Measurements from ENCODE around the gene PTPRE. TPM values are rescaled to one million over a fixed set of nuclear protein-coding genes. Genes with fewer than 3 reads are reported as not detected.

Gene PTPRE
- total and polyA plus RNA-seq, 10 of the 15 experiments (the other 5 are each of a cell fraction or from before 2014, with no cell fraction given): 2.9 to 7.6 (median 5.8) TPM

GRCh38 chr10:128064108-128064969, 157.4 kb downstream of the PTPRE start (continued):
- TF ChIP-seq IRF5 (IDR thresholded peaks at IDR 0.05; ENCODE audit: borderline replicate concordance): no peak
- no peak for TF ChIP-seq USF1 (IDR thresholded peaks at IDR 0.05; ENCODE audit: borderline replicate concordance, extremely low read length, insufficient read depth, low read depth, low read length)
- peak; percentile 94 for TF ChIP-seq RUNX3 (IDR thresholded peaks at IDR 0.05; ENCODE audit: low read length)
- TF ChIP-seq JUNB (IDR thresholded peaks at IDR 0.05): peak; percentile 50
- peak; percentile 70; the same call in 1 of the 2 replicates for TF ChIP-seq NBN (IDR thresholded peaks at IDR 0.05)
- TF ChIP-seq ZNF687 (IDR thresholded peaks at IDR 0.05): no peak
- TF ChIP-seq SIX5 (IDR thresholded peaks at IDR 0.05; ENCODE audit: low read depth, low read length, severe bottlenecking): no peak
- TF ChIP-seq SMC3 (IDR thresholded peaks at IDR 0.05; ENCODE audit: borderline replicate concordance, low read length): no peak
- 0 out of 2 replicates have a peak, but pooled peaks have one; percentile 51 for TF ChIP-seq ATF2 (IDR thresholded peaks at IDR 0.05; ENCODE audit: low read length)
- TF ChIP-seq IKZF2 (IDR thresholded peaks at IDR 0.05): peak; percentile 96 to 98
- TF ChIP-seq RELB (IDR thresholded peaks at IDR 0.05; ENCODE audit: low read depth): peak; percentile 93
- no peak for TF ChIP-seq RFX5 (IDR thresholded peaks at IDR 0.05; ENCODE audit: low read depth, low read length)
- TF ChIP-seq HSF1 (IDR thresholded peaks at IDR 0.05; ENCODE audit: low read depth, low read length): no peak
- no peak for TF ChIP-seq JUND (IDR thresholded peaks at IDR 0.05; ENCODE audit: low read depth, low read length)
- TF ChIP-seq GABPA (IDR thresholded peaks at IDR 0.05; ENCODE audit: low read depth): no peak
- no peak for TF ChIP-seq HCFC1 (IDR thresholded peaks at IDR 0.05; ENCODE audit: low read length)
- peak; percentile 82 for TF ChIP-seq SMARCA5 (IDR thresholded peaks at IDR 0.05)
- no peak for TF ChIP-seq FOS (IDR thresholded peaks at IDR 0.05; ENCODE audit: borderline replicate concordance, extremely low read depth, insufficient read length)
